GM18526 (cell line): Measurements from ENCODE around the gene CAMK4.

Source experiments
- POLR2A ChIP-seq: IDR thresholded peaks from 3 replicates; pipeline ENCODE4 v1.6.1; 2011; ENCODE audit not compliant: insufficient read length; ENCODE audit errors: extremely low read depth

The CAMK4 gene

GRCh38 chr5:111223787-111224560 lies at the start of gene CAMK4:
Gene CAMK4 (plus strand): TSS chr5:111224384. CDS start chr5:111224484, 100 bp downstream.
- TF ChIP-seq POLR2A = peak; percentile 43

GRCh38 chr5:111183064-111183463 lies 41.1 kb upstream of the CAMK4 start:
- TF ChIP-seq POLR2A = no peak

GRCh38 chr5:111187079-111187478 lies 37.1 kb upstream of the CAMK4 start:
- no peak for TF ChIP-seq POLR2A

- TF ChIP-seq POLR2A = no peak
Measured at GRCh38 chr5:111194053-111194452, 30.1 kb upstream of the CAMK4 start.

- no peak for TF ChIP-seq POLR2A
Measured at GRCh38 chr5:111194925-111195324, 29.3 kb upstream of the CAMK4 start.

GRCh38 chr5:111197523-111197922 lies 26.7 kb upstream of the CAMK4 start:
- TF ChIP-seq POLR2A = no peak

GRCh38 chr5:111198281-111198966 lies 25.8 kb upstream of the CAMK4 start:
- TF ChIP-seq POLR2A = no peak

- TF ChIP-seq POLR2A = no peak
Measured at GRCh38 chr5:111200828-111201227, 23.4 kb upstream of the CAMK4 start.

- no peak for TF ChIP-seq POLR2A
Measured at GRCh38 chr5:111201705-111202104, 22.5 kb upstream of the CAMK4 start.

GRCh38 chr5:111211341-111211740 lies 12.8 kb upstream of the CAMK4 start:
- no peak for TF ChIP-seq POLR2A

GRCh38 chr5:111214052-111214742 lies 10.0 kb upstream of the CAMK4 start:
- no peak for TF ChIP-seq POLR2A

- no peak for TF ChIP-seq POLR2A
Measured at GRCh38 chr5:111215971-111216370, 8.2 kb upstream of the CAMK4 start.

GRCh38 chr5:111221139-111221538 lies 3.0 kb upstream of the CAMK4 start:
- no peak for TF ChIP-seq POLR2A

- TF ChIP-seq POLR2A = no peak
Measured at GRCh38 chr5:111223101-111223786, 940 bp upstream of the CAMK4 start.

GRCh38 chr5:111224561-111225345 lies 569 bp downstream of the CAMK4 start:
- TF ChIP-seq POLR2A = no peak

- no peak for TF ChIP-seq POLR2A
Measured at GRCh38 chr5:111225926-111226325, 1.7 kb downstream of the CAMK4 start.
